NT2/D1 (cell line): ENCODE results near the gene SFXN2.

Source experiments
- SUZ12 ChIP-seq: IDR thresholded peaks from 2 replicates; pipeline ENCODE4 v1.6.1; 2011; ENCODE audit not compliant: insufficient read length, insufficient read depth; ENCODE audit errors: extremely low read depth
- YY1 ChIP-seq: IDR thresholded peaks from 2 replicates; pipeline ENCODE4 v1.6.1; 2011; ENCODE audit not compliant: insufficient read length, insufficient read depth

- TF ChIP-seq SUZ12 = no peak
- TF ChIP-seq YY1 = no peak
Observed at GRCh38 chr10:102678068-102678400, 36.4 kb upstream of the SFXN2 start.
